ELR (cell line): ENCODE results near the gene TOP3B.

ENCODE experiments used
- DNase-seq: peaks from one replicate; pipeline ENCODE4 v3.0.0-alpha.2; 2015; ENCODE audit warnings: low read depth

The TOP3B gene

DNA sequence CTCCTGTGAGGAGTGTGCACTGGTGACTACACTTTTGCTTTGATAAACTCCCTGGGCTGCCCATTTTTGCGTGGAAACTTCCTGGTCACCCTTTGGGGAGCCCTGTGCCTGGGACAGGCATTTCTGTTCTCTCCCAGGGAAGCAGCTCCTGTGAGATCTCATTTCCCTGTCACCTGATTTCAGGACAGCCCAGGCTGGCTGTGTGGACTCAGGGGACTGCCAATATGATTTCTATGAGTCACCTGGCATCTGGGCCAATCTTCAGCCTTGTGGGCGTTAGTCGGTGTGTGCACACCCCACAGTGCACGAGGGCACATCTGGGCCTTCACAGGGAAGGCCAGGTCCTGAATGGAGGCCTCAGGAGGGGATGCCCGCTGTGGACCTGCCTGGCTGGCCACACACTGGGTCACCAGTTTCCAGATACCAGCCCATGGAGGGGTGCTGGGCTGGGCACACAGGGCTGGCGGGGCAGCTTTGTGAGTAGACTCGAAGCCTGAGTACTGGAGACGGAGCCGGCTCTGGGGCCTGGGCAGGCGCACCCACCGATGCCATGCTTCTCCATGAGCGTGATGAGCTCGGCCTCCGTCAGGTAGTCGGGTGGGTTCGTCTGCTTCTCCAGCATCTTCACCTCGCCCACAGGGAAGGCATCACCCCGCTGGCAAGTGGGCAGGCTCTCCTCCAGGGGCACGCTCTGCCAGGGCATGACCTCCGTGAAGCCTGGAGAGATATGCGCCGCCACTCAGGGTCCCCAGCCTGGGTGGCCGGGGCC, 20.5 kb downstream of the TOP3B start:
- DNase-seq, result peak; percentile 47

DNA sequence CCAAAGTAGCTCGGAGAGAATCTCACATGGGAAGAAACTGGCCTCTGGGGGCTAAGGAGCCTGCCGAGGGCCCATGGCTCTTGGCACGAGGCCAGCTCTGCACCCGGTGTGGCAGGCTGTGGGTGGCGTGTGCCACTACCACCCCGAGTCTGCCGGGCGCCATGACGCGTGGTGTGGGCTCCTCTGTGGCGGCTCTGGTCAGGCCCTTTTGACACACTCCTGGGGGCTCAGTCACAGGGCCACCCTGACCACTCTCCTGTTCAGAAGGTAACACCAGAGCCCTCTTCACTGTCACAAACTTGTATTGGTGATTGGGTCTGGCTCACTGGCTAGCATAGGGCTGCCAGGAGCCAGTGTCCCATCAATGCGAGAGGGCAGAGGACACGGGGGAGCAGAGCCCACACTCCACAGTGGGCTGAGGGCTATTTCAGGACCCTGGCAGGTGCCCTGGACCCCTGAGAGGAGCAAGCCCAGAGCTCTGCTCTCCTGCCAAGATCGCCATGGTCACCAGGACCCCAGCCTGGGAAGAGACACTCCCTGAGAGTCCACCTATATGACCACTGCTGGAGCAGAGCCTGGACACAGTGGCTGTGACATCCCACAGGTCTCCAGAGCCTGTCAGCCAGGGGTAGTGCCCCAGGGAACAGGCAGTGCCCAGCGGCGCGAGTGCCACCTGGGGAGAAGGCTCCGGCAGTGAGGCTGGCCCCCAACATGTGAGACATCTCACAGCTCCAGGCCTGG, 21.3 kb downstream of the TOP3B start:
- no peak for DNase-seq

DNA sequence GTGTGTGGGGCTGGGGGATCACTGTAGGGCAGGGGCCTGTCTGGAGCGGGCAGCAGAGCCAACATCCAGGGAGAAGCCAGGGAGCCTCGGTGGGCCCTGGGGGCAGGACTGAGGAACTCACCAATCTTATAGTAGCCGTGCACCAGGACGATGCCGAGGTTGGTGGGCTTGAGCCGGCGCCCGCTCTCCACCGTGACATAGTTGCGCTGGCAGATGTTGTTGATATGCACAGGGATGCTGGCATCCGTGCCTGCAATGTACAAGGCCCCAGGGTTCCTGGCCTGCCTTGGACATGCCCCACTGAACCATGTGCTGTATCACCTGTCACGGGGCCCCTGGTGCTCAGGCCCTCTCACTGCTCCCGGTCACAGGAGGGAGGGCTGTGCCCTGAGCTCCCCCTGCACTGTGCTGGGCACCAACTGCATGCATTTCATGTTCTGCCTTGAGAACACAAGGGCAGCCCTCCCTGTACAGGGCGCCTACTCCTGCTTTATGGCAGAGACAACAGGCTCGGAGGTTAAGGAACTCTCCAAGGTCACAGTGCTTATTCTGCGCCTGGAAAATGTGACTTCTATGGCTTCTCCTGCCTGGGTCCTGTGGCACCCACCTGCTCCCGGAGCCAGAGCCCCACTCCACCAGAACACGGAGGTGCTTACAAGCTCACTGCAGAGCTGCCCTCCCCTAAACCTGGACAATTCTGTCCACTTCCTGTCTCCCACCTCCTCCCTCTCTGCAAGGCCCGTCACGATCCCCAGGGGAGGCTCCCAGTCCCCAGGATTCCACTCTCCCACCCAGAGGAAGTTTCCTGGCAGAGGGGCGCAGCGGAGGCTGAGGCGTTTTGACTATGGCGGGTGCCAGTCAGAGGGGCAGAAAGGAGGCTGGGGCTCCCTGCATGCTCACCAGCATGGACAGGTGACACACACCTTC, 22.1 kb downstream of the TOP3B start:
- no peak for DNase-seq

DNA sequence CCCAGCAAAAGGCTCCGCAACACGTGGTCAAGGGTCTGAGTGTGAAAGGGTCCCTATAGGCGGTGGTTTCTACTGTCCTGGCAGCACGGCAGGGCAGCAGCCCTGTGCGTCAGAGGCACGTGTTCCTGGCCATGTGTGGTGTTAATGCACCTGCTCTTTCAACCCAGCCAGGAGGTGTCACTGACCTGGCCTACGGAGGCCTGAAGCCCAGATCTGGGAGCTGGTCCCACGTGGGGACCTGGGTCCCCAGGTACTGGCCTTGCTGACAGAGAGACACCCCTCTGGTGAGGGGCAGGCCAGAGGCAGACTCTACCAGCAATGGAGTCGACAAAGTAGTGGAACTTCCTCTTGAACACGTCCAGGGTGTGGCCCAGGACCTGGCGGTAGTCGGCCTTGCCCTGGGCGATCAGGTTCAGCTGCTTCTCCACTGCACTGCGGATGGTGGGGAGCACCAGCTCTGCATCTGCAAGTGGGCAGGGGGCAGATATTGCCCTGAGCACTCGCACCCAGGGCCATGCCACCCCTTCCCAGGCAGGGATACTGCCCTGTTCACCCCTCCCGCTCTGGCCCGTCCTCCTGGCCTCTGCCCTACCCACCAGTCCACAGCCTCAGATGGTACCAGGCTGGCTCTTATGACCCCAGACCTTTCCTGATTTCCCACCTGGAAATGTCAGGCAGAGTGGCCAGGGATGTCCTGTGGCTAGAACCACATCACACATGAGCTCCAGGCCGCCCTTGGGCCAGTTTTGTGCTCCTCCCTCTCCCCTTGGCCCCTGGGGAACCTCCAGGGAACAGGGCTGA, 23.1 kb downstream of the TOP3B start:
- no peak for DNase-seq

DNA sequence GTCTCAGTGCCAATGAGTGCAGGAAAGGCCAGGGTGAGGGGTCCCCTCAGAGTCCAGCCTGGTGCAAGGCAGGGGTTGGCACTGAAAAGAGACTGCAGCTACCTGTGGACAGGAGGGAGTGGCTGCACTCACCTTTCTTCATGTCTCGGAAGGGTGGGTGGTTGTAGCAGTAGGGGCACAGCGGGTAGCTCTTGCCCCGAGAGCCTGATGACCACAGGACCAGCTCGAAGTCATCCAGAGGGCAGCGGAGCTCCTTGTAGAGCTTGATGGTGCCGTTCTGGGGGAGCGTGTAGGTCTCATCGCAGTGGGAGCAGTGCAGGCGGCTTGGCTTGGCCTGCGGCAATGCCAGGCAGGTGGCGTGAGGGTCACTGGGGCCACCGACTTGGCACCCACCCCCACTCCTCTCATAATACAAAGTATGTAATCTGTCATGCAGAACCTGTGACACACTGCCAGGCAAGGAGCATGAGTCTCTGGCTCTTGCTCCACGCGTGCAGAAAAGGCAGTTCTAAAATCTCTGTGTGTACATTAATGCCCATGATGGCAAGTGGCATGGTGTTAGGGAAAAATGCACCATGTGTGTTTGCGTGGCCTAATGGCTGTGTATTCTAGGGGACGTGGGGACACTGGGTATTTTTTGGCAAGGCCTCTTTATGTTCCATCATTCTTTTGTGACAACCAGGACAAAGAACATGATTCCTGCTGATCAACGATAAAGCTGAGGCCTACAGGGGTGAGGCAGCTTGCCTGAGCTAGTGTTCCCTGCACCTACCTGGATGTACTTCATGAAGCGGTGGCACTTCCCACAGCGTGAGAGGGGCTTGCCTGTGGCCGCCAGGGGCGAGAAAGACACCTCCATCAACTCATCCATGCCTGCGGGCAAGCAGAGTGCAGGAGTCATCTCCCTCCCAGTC, 24.0 kb downstream of the TOP3B start:
- DNase-seq, result no peak

DNA sequence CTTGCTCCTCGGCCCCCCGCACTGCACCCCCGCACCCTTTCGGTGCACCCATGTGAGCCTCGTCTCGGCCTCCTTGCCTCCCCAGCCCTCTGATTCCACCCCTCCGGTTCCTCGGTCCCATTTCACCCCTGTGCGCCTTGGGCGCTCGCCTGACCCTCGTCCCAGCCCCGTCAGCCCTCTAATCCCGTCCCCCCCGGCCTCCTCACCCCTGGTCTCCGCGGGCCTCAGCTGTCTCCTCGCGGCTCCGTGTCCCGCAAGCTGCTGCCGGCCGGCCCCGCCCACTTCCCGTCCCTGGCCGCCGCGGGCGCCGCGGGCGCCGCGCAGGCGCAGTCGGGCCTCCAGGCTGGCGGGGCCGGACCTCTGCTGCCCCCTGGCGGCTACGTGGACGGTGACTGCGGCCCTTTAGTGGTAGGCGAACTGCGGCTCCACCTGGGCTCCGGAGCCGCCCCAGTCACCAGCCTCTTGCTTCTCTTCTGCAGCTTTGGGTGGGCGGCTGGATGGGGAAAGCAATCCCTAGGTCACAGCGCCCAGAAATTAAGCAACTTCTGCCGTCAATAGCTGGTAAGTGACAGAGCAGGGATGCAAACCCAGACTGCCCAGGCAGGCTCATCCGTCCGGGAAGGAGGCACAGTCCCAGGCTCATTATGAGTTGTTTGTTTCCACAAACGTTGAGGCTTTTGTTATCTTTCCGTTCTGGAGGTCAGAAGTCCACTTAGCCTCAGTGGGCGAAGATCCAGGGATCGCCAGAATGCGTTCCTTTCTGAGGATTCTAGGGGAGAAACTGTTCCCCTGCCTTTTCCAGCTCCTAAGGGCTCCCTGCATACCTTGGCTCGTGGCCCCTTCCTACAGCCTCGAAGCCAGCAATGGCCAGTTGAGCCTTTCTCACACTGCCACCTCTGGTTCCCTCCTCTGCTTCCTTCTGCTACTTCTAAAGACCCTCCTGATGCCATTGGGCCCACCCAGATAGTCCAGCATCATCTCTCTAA, 29.7 kb downstream of the TOP3B start, which contains the start of gene PPM1F:
Gene PPM1F, minus strand, starts transcription at position 263 of the 986 bp plus-strand sequence. CDS start 6,800 bp downstream, outside the sequence.
- DNase-seq, result peak; percentile 82

DNA sequence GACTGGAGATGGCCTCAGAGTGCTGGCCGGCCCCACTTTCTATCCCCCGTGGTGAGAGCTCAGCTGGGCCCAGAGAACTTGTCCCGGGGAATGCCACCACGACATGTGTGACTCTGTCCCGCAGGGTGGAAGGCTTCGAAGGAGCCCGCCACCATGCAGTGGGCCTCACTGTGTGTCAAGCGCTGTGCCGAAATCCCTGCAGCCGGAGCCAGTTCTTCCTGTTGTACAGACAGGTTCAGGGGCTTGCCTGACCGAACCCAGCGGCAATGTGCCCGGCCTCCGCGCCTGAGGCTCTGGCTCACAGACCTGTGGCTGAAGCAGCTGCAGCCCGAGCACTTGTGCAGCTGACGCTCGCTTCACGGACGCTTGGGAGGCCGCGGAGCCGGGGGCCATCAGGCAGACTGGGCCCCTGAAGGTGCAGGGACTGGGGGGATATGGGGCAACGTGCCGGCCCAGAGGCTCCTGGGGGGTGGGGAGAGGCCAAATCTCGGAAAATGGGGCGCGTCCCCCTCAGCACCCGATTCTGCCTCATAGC, 30.6 kb downstream of the TOP3B start:
- DNase-seq, result peak; percentile 63

DNA sequence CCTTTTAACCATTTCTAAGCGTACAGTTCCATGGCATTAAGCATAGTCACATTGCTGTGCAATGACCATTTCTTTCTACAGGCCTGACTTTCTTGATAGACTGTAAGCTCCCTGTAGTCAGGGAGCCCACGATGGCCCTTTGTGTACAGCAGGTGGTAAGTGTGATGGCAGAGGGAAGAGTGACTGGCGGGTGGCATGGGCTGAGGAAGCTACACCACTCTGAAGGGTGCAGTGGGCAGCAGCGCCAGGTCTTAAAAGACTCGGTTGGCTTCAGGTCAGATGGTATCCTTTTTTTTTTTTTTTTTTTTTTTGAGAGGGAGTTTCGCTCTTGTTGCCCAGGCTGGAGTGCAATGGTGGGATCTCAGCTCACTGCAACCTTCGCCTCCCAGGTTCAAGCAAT, 31.5 kb downstream of the TOP3B start:
- no peak for DNase-seq

DNA sequence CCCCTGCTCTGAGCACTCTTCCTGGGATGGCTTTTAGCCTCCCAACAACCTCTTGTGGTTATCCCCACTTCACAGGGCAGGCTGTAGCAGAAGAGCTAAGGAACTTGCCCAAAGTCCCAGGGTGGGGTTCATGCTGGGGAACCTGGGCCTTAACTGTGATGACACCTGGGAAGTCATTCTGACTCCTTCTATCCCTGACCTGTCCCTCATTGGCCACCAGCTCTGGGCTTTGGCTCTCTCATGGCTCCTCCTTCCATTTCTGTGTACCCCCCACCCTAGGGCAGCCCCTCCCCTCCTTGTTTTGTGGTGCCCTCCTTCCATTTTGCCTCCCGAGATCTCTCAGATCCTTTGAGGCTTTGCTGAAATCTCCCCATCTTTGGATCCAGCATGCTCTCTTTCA, 32.6 kb downstream of the TOP3B start:
- no peak for DNase-seq

DNA sequence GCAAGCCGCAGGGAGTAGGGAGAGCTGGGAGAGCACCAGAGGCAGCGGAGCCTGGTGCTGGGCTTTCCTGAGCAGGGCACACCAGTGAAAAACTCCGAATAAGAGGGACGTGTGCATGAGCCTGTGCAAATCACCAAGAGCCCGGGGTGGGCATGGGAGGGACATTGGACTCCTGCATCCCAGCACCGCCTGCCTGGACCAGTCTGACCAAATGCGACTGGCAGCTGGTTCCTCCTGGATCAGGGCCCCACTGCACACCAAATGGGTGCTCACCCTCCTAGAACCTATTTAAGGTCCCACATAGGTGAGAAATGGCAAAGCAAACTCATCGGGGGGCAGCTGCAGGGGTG, 33.0 kb downstream of the TOP3B start:
- DNase-seq, result no peak

DNA sequence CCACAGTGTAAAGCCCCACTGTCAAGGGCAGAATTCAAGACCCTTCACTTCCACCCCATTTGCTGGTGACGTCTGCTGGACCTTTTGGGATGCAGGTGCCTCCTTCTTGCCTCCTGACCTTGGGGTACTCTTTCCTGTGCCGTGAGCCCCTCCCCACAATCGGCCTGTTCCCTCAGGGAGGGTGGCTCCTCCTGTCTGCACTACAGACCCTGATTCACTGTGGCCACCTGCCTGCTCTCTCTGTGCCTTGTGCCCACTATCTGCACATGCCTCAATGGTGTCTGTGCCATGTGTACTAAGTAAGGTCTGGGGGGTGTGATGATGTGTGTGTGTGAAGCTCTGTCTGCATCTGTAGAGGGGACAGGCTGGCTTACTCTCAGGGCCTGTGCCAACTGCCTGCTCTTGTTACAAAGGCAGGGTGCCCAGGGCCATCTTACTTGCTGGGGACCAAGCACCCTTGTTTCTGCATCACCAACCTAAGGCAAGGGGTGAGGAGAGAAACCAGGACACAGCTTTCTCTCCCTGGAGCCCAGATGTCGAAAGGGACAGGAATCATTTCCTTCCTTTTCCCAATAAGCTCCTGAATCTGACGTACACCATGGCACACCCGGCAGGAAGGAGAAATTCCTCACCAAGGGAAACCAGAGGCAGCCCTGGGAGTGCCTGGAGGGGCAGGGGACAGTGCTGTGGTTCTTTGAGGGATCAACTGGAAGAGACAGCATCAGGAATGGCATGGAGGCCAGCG, 33.6 kb downstream of the TOP3B start:
- DNase-seq, result no peak

DNA sequence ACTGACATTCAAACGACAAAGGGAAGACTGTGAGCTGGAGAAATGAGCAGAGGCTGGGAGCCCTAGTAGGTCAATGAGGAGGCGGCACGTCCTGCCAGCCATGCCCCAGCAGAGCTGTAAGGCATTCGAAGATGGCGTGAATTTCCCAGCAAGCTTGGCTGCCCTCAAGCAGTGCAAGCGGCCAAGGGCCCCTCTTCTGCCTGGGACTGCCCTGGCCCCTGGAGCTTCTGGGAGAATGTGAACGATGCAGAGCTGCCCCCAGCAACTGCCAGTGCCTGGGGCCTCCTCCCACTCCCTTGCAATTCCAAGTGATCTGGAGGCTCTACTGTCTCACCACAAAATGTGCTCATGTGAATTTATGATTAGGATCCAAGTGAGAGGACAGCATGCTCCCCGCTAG, 34.2 kb downstream of the TOP3B start:
- no peak for DNase-seq

DNA sequence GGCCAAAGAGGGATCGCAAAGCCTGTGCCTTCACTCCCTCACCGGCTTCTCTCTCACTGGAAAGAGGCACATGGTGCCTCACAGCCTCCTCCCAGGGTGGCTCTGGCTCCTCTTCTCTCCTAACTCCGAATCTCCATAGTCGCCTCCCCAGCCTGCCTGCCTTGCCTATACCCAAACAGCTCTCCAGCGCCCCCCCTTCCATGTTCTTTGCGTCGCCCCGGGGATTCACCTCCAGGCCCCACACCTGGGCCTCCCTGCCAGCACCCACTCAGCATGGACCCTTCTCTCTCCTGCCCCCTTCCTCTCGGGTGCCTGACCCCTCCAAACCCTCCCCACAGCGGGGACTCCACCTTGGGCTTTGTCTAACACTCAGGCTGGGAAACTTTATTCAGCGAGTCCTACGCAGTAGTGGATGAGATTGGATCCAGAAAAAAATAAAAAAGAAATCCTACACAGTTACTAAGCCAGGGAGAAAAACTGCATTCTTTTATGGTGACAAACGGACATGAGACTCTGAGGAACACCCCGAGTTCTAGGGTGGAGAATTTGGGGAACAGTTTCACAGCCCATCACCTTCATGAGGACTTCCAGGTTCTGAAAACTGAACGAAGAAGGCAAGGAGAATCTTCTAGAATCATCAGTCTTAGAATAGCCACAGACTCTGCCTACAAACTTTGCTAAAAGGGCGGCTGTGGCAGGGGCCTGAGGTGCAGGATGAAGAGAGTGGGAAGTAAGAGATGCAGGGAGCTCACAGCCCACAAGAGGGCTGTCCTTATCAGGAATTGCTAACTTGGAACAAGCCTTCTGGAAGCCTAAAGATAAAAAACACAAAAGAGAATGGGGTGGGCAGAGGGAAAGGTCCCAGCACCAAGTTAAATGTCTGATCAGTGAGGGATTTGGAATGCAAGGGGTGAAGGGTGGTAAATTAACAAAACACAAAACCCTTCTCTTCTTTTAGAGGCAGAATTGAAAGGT, 35.3 kb downstream of the TOP3B start:
- DNase-seq, result peak; percentile 76

DNA sequence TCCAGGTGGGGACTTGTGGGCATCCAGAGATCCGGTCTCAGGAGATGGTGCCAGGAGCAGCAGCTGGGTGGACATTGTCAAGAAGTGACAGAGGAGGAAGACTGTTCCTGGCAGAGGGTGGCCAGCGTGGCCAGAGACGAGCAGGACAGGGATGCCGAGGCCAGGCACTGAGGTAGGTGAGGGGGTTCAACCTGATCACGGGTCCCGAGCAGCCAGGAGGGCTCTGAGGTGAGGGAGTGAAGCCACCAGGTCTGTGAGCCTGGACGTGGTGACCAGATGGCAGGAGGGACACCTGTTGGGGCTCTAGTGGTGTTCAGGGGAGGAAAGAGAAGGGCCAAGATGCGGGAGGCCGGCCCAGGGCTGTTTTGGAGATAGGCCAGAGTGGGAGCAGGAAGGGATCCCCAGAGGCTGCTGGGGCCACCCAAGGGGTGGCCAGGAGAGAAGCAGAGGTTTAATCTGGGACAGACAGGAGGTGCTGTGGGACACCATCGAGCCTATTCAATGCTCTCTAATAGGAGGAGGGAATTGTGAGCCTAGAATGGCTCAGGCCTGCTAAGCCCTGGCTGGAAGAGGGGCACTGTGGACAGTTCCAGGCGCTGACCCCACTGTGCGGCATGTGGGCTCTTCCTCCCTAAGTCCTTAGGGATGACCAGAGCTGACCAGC, 36.2 kb downstream of the TOP3B start:
- no peak for DNase-seq

DNA sequence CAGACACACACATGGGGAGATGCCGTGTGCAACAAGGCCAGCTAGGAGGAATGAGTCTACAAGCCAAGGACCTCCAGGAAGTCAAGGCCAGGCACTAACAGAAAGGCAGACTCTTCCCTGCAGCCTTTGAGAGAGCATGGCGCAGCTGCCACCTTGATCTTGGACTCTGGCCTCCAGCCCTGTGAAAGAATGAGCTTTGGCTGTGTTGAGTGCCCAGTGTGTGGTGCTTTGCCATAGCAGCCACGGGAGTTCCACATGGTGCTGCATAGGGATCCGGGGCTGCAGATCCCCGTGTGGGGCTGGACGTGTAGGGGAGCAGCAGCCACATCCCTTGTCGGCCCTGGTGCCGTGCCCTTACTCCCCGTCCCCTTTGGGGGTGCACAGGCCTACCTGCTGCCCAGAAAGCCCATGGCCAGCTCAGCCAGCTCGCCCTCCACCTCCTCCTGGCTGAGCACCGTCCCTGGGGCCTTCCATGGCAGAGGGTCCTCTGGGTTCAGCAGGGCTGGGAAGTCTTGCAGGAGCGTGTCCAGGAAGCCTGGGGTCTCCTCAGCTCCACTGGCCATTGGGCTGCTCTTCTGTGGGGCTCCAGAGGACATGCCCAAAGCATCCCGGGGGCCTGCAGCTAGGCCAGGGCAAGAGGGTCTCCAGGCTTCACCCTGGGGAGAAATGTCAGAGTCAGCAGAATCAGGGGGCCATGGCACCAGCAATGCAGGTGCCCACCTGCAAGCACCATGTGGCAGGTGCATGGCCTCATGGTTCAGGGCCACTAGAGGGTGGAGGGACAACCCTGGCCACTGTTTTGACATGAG, 36.9 kb downstream of the TOP3B start:
- no peak for DNase-seq

DNA sequence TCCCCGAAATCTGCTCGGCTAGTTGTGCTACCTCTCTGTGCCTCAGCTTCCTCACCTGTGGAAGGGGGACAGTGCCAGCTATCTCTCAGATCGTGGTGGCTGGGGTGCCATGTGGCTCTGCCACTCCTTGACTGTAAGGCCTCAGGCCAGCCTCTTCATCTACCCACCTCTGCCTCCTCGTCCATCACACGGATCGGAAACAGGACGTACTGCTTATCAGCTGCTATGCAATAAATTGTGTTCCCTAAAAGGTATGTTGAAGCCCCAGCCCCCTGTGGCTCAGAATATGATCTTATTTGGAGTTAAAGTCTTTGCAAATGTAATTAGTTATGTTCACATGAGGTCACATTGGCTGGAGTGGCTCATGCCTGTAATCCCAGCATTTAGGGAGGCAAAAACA, 37.7 kb downstream of the TOP3B start:
- no peak for DNase-seq
